Measurements from ENCODE around the gene LIPT2. TPM values are rescaled to one million over a fixed set of nuclear protein-coding genes. Genes with fewer than 3 reads are reported as not detected.

LIPT2 gene
- total RNA-seq, 1 experiment from 2014 or later = 8.2 TPM

GRCh38 chr11:74465291-74465708 is 28.2 kb downstream of the LIPT2 start:
- Mint-ChIP-seq H3K4me3 (no peak overlapping the region), H3K27ac (no peak overlapping the region)

More at GRCh38 chr11:74465291-74465708, 28.2 kb downstream of the LIPT2 start:
- Histone ChIP-seq H4K91ac (ENCODE audit: insufficient read length, low read depth, low read length) (no peak overlapping the region), H3T11ph (ENCODE audit: low read length) (no peak overlapping the region), H2BK5ac (ENCODE audit: insufficient read length, low read length) (no peak overlapping the region), H3K27ac (ENCODE audit: insufficient read length, low read depth, low read length) (no peak overlapping the region), H4K8ac (replicated peaks; ENCODE audit: insufficient read length, low read depth, low read length) (no peak overlapping the region), H2AK5ac (ENCODE audit: insufficient read length, low read length) (no peak overlapping the region), H2BK120ac (ENCODE audit: low read depth, low read length, poor library complexity, severe bottlenecking) (no peak overlapping the region), H3K27me3 (ENCODE audit: insufficient read depth, low read length) (no peaks in the 10 kb centered on the region), H3K4me2 (ENCODE audit: insufficient read depth, insufficient read length, low read length) (no peak overlapping the region), H3K18ac (ENCODE audit: insufficient read length, low read depth, low read length) (no peak overlapping the region), H2BK12ac (ENCODE audit: insufficient read length, low read depth, low read length) (no peak overlapping the region), H3K9ac (ENCODE audit: extremely low read depth, insufficient read length, low read length) (no peak overlapping the region), H3K23ac (ENCODE audit: insufficient read length, low read depth, low read length) (no peak overlapping the region), H4K5ac (ENCODE audit: insufficient read length, low read depth, low read length) (no peak overlapping the region), H2BK20ac (ENCODE audit: low read depth, low read length, poor library complexity, severe bottlenecking) (no peak overlapping the region), H3K9me3 (ENCODE audit: control insufficient read depth, low read depth, low read length) (no peaks in the 10 kb centered on the region), H2BK15ac (ENCODE audit: low read depth, low read length) (no peak overlapping the region), H3K4me1 (ENCODE audit: insufficient read depth, low read length) (peaks cover 4% of the 10 kb centered on the region; the same call in 1 of the 2 replicates), H3K14ac (ENCODE audit: insufficient read depth, low read length) (no peak overlapping the region), H3K23me2 (ENCODE audit: insufficient read length, low read depth, low read length, poor library complexity, severe bottlenecking) (peaks cover 3% of the 10 kb centered on the region), H3K56ac (ENCODE audit: insufficient read length, low read depth, low read length) (no peak overlapping the region), H3K4ac (ENCODE audit: low read depth, low read length) (no peak overlapping the region), H4K20me1 (ENCODE audit: control insufficient read depth, insufficient read depth, insufficient read length) (no peaks in the 10 kb centered on the region), H3K79me2 (ENCODE audit: insufficient read depth, low read length) (no peaks in the 10 kb centered on the region), H2AFZ (ENCODE audit: low read length) (no peak overlapping the region), H3K79me1 (ENCODE audit: insufficient read depth, low read depth, low read length, poor library complexity, severe bottlenecking) (no peaks in the 10 kb centered on the region)
- Mint-ChIP-seq H3K27me3 (ENCODE audit: low read depth) (peaks cover 22% of the 10 kb centered on the region), H3K4me1 (peaks cover 15 to 33% of the 10 kb centered on the region in 2 experiments), H3K9me3 (no peaks in the 10 kb centered on the region), H3K36me3 (ENCODE audit: insufficient read depth in 1 of 3, low read depth in 3 of 3) (no peaks in the 10 kb centered on the region; a peak in 2 of 7 replicates)
- DNase-seq = no peak
- WGBS (ENCODE audit: extremely low coverage, insufficient read length, low lambda C conversion rate) = no CpG with 5 or more reads among the region's 2 CpGs
- no peak for TF ChIP-seq CTCF (conservative IDR thresholded peaks at IDR 0.05)

Measured in H9 (cell line).